H1 (cell line): ENCODE measurements around the gene CAMK2G. TPM values are rescaled to one million over a fixed set of nuclear protein-coding genes. Genes with fewer than 3 reads are reported as not detected.

ENCODE experiments used
- CTCF ChIA-PET: fragments of 300-600 bp; sonication (Branson Sonifier 250); formaldehyde crosslinking; loops from one replicate; lab custom pipeline; 2021; ENCODE audit not compliant: partially characterized antibody; lab: Charles Lee
- POLR2A ChIA-PET: fragments of 300-600 bp; sonication (Branson Sonifier 250); formaldehyde crosslinking; loops from one replicate; lab custom pipeline; 2021; ENCODE audit warnings: inconsistent platforms; ENCODE audit not compliant: partially characterized antibody; lab: Charles Lee
- DNase-seq, 2 experiments: peaks; one replicate each; pipeline versions ENCODE4 v3.0.0 to v3.0.0-alpha.2; 2010 to 2022; ENCODE audit warnings: low spot score in 2 of 2, low read depth in 1 of 2, mixed read lengths in 1 of 2
- FAIRE-seq: peaks from 2 replicates; lab custom pipeline; 2011; peaks lifted over from hg19 to GRCh38; lab: Jason Lieb, UNC
- H2AFZ ChIP-seq: 2 replicates; pipeline ENCODE4 v1.8.1; 2012; ENCODE audit warnings: low read length, inconsistent platforms
- H2AK5ac ChIP-seq: 2 replicates; pipeline ENCODE4 v1.6.1; 2013; ENCODE audit warnings: low read depth, low read length
- H2BK120ac ChIP-seq: replicated peaks from 2 replicates; pipeline ENCODE3; 2013; ENCODE audit warnings: low read depth, low read length, inconsistent platforms
- H2BK12ac ChIP-seq: 2 replicates; pipeline ENCODE4 v1.6.1; 2013; ENCODE audit warnings: low read depth, low read length
- H2BK15ac ChIP-seq: 2 replicates; pipeline ENCODE4 v1.6.1; 2013; ENCODE audit warnings: low read length
- H2BK20ac ChIP-seq: 2 replicates; pipeline ENCODE4 v1.6.1; 2013; ENCODE audit warnings: low read length
- H2BK5ac ChIP-seq: 2 replicates; pipeline ENCODE4 v1.6.1; 2013; ENCODE audit warnings: low read depth, low read length
- H3K14ac ChIP-seq: 2 replicates; pipeline ENCODE4 v1.6.1; 2013; ENCODE audit warnings: inconsistent platforms; ENCODE audit not compliant: insufficient read length
- H3K18ac ChIP-seq: 2 replicates; pipeline ENCODE4 v1.6.1; 2013; ENCODE audit warnings: low read length; ENCODE audit errors: extremely low read depth
- H3K23ac ChIP-seq: 2 replicates; pipeline ENCODE4 v1.6.1; 2013; ENCODE audit warnings: inconsistent platforms; ENCODE audit not compliant: insufficient read length
- H3K23me2 ChIP-seq: 2 replicates; pipeline ENCODE4 v1.6.1; 2013; ENCODE audit warnings: low read depth, low read length
- H3K27ac ChIP-seq: 2 replicates; pipeline ENCODE4 v1.6.1; 2011; ENCODE audit warnings: low read depth, low read length, inconsistent platforms
- H3K27me3 ChIP-seq, 4 experiments: replicated peaks in 1 of 4; 1 replicate in 1 of 4; 2 replicates in 3 of 4; pipeline versions ENCODE4 v1.6.1 to v1.8.1; 2011 to 2013; ENCODE audit warnings: low read length in 3 of 4, mild to moderate bottlenecking in 3 of 4, inconsistent platforms in 2 of 4, mixed read lengths in 2 of 4, moderate library complexity in 1 of 4; ENCODE audit not compliant: control insufficient read depth in 3 of 4, insufficient read depth in 3 of 4; ENCODE audit errors: extremely low read depth in 1 of 4
- H3K36me3 ChIP-seq, 4 experiments: 2 replicates each; pipeline versions ENCODE4 v1.6.1 to v1.8.1; 2011 to 2013; ENCODE audit warnings: mild to moderate bottlenecking in 4 of 4, low read length in 3 of 4, moderate library complexity in 2 of 4, control low read depth in 1 of 4, inconsistent platforms in 1 of 4; ENCODE audit not compliant: insufficient read depth in 4 of 4, control insufficient read depth in 2 of 4
- H3K4ac ChIP-seq: replicated peaks from 2 replicates; pipeline ENCODE3; 2013; ENCODE audit warnings: low read length, low read depth, mixed read lengths, inconsistent platforms; ENCODE audit not compliant: insufficient read length
- H3K4me1 ChIP-seq, 4 experiments: replicated peaks in 1 of 4; 1 replicate in 1 of 4; 2 replicates in 3 of 4; pipeline versions ENCODE4 v1.6.1 to v1.8.1; 2011 to 2013; ENCODE audit warnings: low read length in 3 of 4, inconsistent platforms in 2 of 4, mixed read lengths in 1 of 4; ENCODE audit not compliant: insufficient read depth in 4 of 4, control insufficient read depth in 3 of 4
- H3K4me2 ChIP-seq, 2 experiments: 2 replicates each; pipeline versions ENCODE4 v1.6.1 to v1.8.1; 2011 to 2013; ENCODE audit warnings: low read depth in 2 of 2, low read length in 2 of 2, control low read depth in 1 of 2, inconsistent platforms in 1 of 2, mild to moderate bottlenecking in 1 of 2; ENCODE audit not compliant: insufficient read depth in 1 of 2
- H3K4me3 ChIP-seq, 4 experiments: fragments of 200-600, 300-600 bp in 1 of 4; sonication (generic), shearing (Covaris generic), sonication (Bioruptor Twin) in 1 of 4; 2 replicates each; pipeline versions ENCODE4 v1.5.1 to v1.8.1; 2011 to 2016; ENCODE audit warnings: low read length in 4 of 4, low read depth in 3 of 4, control low read depth in 2 of 4, inconsistent platforms in 2 of 4, mild to moderate bottlenecking in 2 of 4, mixed read lengths in 1 of 4, moderate library complexity in 1 of 4; ENCODE audit not compliant: insufficient read depth in 2 of 4; ENCODE audit errors: extremely low read depth in 1 of 4
- H3K56ac ChIP-seq: replicated peaks from 2 replicates; pipeline ENCODE3; 2013; ENCODE audit warnings: low read depth, mild to moderate bottlenecking, mixed read lengths, low read length, inconsistent platforms; ENCODE audit not compliant: insufficient read length
- H3K79me1 ChIP-seq: 2 replicates; pipeline ENCODE4 v1.6.1; 2013; ENCODE audit warnings: low read depth, low read length, control low read depth
- H3K79me2 ChIP-seq, 2 experiments: 2 replicates each; pipeline versions ENCODE4 v1.6.1 to v1.8.1; 2012 to 2013; ENCODE audit warnings: low read length in 2 of 2, mild to moderate bottlenecking in 2 of 2, inconsistent platforms in 1 of 2; ENCODE audit not compliant: insufficient read depth in 2 of 2, control insufficient read depth in 1 of 2
- H3K9ac ChIP-seq, 4 experiments: replicated peaks in 1 of 4; 1 replicate in 1 of 4; 2 replicates in 3 of 4; pipeline versions ENCODE4 v1.6.1 to v1.8.1; 2011 to 2013; ENCODE audit warnings: low read depth in 3 of 4, low read length in 3 of 4, control low read depth in 2 of 4, mild to moderate bottlenecking in 2 of 4, moderate library complexity in 2 of 4, inconsistent platforms in 1 of 4; ENCODE audit errors: extremely low read depth in 1 of 4
- H3K9me3 ChIP-seq, 2 experiments: 2 replicates each; pipeline versions ENCODE4 v1.6.1 to v1.8.1; 2012 to 2013; ENCODE audit warnings: mild to moderate bottlenecking in 2 of 2, moderate library complexity in 2 of 2, control low read depth in 1 of 2, inconsistent platforms in 1 of 2, low read depth in 1 of 2, low read length in 1 of 2, mixed read lengths in 1 of 2; ENCODE audit not compliant: insufficient read depth in 2 of 2
- H4K20me1 ChIP-seq, 2 experiments: replicated peaks in 1 of 2; 2 replicates each; pipeline versions ENCODE3 to v1.8.1; 2011 to 2013; ENCODE audit warnings: inconsistent platforms in 2 of 2, low read length in 2 of 2, mild to moderate bottlenecking in 1 of 2; ENCODE audit not compliant: insufficient read depth in 2 of 2, control insufficient read depth in 1 of 2
- H4K5ac ChIP-seq: 2 replicates; pipeline ENCODE4 v1.6.1; 2013; ENCODE audit warnings: low read length, low read depth, mixed read lengths, inconsistent platforms; ENCODE audit not compliant: insufficient read length
- H4K8ac ChIP-seq: 2 replicates; pipeline ENCODE4 v1.8.0; 2013; ENCODE audit warnings: mild to moderate bottlenecking, moderate library complexity, low read length, inconsistent platforms; ENCODE audit not compliant: insufficient read depth; ENCODE audit errors: extremely low read depth
- H4K91ac ChIP-seq: replicated peaks from 2 replicates; pipeline ENCODE3; 2013; ENCODE audit warnings: low read length, mixed read lengths, inconsistent platforms; ENCODE audit not compliant: insufficient read length
- BCL11A ChIP-seq, 2 experiments: IDR thresholded peaks; one replicate each; pipeline ENCODE4 v1.6.1; 2011; ENCODE audit warnings: low read depth in 2 of 2, low read length in 2 of 2, mild to moderate bottlenecking in 2 of 2
- SP2 ChIP-seq: IDR thresholded peaks from 2 replicates; pipeline ENCODE4 v1.6.1; 2012; ENCODE audit warnings: mild to moderate bottlenecking, low read length, inconsistent platforms
- WGBS, 2 experiments: shearing (Covaris generic) in 1 of 2; methylation state at CpG; one replicate each; pipeline versions ENCODE4 v1.1.6 to v1.1.7; 2013 to 2015; ENCODE audit warnings: low lambda C conversion rate in 2 of 2, mixed read lengths in 2 of 2, inconsistent platforms in 1 of 2, low coverage in 1 of 2, missing lambda C conversion rate in 1 of 2; ENCODE audit not compliant: insufficient replicate concordance in 2 of 2, insufficient coverage in 1 of 2, insufficient read length in 1 of 2; ENCODE audit errors: extremely low coverage in 1 of 2, missing lambda C conversion rate in 1 of 2; 5-methylcytosine and 5-hydroxymethylcytosine counted together
- polyA plus RNA-seq, 7 experiments: library from polyadenylated mRNA; depleted of rRNA in 3 of 7; stranded (reverse) in 5 of 7; unstranded in 2 of 7; fragments of >200 nt in 5 of 7; fragments of 200-250 nt in 2 of 7; gene quantifications; 1 replicate in 5 of 7; 2 replicates in 1 of 7; 4 replicates in 1 of 7; pipeline versions ENCODE4 v1.2.1 to v1.2.3, GENCODE V29; 2011 to 2013; ENCODE audit warnings: missing spikeins in 2 of 7, mixed read lengths in 2 of 7
- total RNA-seq: library from RNA; stranded (reverse); fragmentation: NEBNext Ultra II Directional; extraction: Animal tissue kit (Norgen Biotek cat#: 25700); gene quantifications from 2 replicates; pipeline ENCODE4 v1.2.1, GENCODE V29; 2021
- TF ChIP-seq, protein P1 (sequence below): IDR thresholded peaks from 2 replicates; pipeline ENCODE4 v1.6.1; 2012; ENCODE audit warnings: inconsistent platforms

The CAMK2G gene
- total and polyA plus RNA-seq, 2 of the 8 experiments (the other 6 are each of a cell fraction or from before 2014, with no cell fraction given) = 28.9 to 31.7 TPM

DNA sequence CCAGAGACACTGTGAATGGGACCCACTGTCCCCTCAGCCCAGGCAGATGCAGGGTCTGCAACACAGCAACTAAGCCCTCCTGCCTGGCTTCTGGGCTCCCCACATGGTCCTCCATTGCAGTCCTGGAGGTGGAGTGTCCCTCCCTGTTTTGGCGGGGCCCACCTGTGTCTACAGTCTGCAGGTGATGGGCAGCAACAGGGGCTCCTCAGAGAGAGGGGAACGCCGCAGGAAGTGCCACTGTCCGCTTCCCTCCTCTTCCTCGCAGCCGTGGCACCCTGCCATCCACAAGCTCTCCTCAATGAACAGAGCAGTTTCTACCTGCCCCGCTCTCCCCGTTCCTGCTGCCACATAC lies 9.3 kb downstream of the CAMK2G start:
- H3K4me3 ChIP-seq = no peak overlapping the region
- H3K79me2 ChIP-seq = peaks cover 0 to 36% of the 10 kb centered on the region in 2 experiments; a peak in 3 of 4 replicates
- H4K20me1 ChIP-seq = peaks cover 8 to 36% of the 10 kb centered on the region in 2 experiments
- peaks cover 2 to 24% (median 10%) of the 10 kb centered on the region in 4 experiments; a peak in 5 of 8 replicates for H3K36me3 ChIP-seq
- H3K23me2 ChIP-seq = no peaks in the 10 kb centered on the region
- H3K4me1 ChIP-seq = peaks cover 0 to 9% (median 4%) of the 10 kb centered on the region in 4 experiments; a peak in 6 of 7 replicates
- H3K79me1 ChIP-seq = peaks cover 19% of the 10 kb centered on the region
- ChIA-PET CTCF (interaction anchor here (0.9 to 18.1 kb wide), 3 partner anchors 12 to 76 kb away, joined by 3 to 243 read pairs (median 181); partner anchors contain the start of gene CAMK2G), POLR2A (interaction anchor here (1.1 to 3.7 kb wide), 5 partner anchors 9 to 46 kb away, joined by 3 to 17 read pairs (median 4); no protein-coding TSS in a partner anchor)
- H3K27me3 ChIP-seq = no peaks in the 10 kb centered on the region
- H2BK20ac ChIP-seq = no peak overlapping the region
- H3K4me2 ChIP-seq = no peak overlapping the region
- no peak overlapping the region for H2AK5ac ChIP-seq
- H2BK120ac ChIP-seq = no peak overlapping the region
- no peak overlapping the region for H3K14ac ChIP-seq
- H3K4ac ChIP-seq = no peak overlapping the region
- no peak overlapping the region for H2AFZ ChIP-seq
- no peak for DNase-seq
- no peak overlapping the region for H2BK15ac ChIP-seq
- no peak overlapping the region for H3K27ac ChIP-seq
- no peak overlapping the region for H3K18ac ChIP-seq
- no peak overlapping the region for H4K5ac ChIP-seq
- 93% methylated on average over 3 of the region's 8 CpGs; no CpG with 5 or more reads in 1 of the 2 experiments for WGBS, 2 experiments
- no peak overlapping the region; the same call in 1 of the 2 replicates for H4K8ac ChIP-seq
- no peak overlapping the region for H2BK5ac ChIP-seq
- no peak overlapping the region for H2BK12ac ChIP-seq
- H3K23ac ChIP-seq = no peak overlapping the region
- H3K9me3 ChIP-seq = no peaks in the 10 kb centered on the region
- no peak overlapping the region for H3K56ac ChIP-seq
- no peak overlapping the region for H4K91ac ChIP-seq
- H3K9ac ChIP-seq = no peak overlapping the region
- FAIRE-seq = no peak
- TF ChIP-seq, protein P1, sequence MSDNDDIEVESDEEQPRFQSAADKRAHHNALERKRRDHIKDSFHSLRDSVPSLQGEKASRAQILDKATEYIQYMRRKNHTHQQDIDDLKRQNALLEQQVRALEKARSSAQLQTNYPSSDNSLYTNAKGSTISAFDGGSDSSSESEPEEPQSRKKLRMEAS = no peak
- no peak for TF ChIP-seq BCL11A (IDR thresholded peaks at IDR 0.05; ENCODE audit: low read depth in 2 of 2, low read length in 2 of 2)
- TF ChIP-seq SP2 = no peak
